ENCODE measurements around the gene CHCHD10.

GRCh38 chr22:23722724-23723123 lies 45.0 kb downstream of the CHCHD10 start:
- TF ChIP-seq, protein P1, sequence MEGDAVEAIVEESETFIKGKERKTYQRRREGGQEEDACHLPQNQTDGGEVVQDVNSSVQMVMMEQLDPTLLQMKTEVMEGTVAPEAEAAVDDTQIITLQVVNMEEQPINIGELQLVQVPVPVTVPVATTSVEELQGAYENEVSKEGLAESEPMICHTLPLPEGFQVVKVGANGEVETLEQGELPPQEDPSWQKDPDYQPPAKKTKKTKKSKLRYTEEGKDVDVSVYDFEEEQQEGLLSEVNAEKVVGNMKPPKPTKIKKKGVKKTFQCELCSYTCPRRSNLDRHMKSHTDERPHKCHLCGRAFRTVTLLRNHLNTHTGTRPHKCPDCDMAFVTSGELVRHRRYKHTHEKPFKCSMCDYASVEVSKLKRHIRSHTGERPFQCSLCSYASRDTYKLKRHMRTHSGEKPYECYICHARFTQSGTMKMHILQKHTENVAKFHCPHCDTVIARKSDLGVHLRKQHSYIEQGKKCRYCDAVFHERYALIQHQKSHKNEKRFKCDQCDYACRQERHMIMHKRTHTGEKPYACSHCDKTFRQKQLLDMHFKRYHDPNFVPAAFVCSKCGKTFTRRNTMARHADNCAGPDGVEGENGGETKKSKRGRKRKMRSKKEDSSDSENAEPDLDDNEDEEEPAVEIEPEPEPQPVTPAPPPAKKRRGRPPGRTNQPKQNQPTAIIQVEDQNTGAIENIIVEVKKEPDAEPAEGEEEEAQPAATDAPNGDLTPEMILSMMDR (conservative IDR thresholded peaks at IDR 0.05; ENCODE audit: low read depth, low read length) = no peak
- TF ChIP-seq EZH2 (IDR thresholded peaks at IDR 0.05; ENCODE audit: borderline replicate concordance, low read depth, low read length, poor library complexity, severe bottlenecking) = no peak
